Measurements from ENCODE around the gene GSTP1. TPM values are rescaled to one million over a fixed set of nuclear protein-coding genes. Genes with fewer than 3 reads are reported as not detected.
"Not testable (repeated sequence)": the region's sequence is repeated elsewhere in the genome, so short reads cannot be mapped to it uniquely, and the experiment has no call there.

Gene GSTP1
- total RNA-seq, 1 experiment from 2014 or later = 570 TPM

DNA sequence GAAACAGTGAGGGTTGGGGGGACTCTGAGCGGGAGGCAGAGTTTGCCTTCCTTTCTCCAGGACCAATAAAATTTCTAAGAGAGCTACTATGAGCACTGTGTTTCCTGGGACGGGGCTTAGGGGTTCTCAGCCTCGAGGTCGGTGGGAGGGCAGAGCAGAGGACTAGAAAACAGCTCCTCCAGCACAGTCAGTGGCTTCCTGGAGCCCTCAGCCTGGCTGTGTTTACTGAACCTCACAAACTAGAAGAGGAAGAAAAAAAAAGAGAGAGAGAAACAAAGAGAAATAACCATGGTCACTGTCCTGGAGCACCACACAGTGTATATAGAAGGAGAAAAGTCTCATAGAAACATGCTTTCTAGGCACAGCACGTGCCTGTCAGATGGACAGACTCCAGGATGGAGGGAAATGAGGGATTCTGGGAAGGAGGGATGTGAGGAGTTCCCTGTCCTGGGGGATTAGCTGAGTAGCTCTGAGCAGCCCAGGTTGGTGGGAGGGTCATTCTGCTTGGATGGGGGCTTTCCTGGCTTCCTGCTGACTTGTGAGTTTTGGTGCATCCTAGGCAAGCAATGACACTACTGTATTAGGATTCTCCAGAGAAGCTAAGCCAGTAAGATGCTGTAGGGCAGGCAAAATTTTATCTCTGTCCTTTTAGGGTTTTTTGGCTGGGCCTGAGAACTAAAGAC is 3.1 kb downstream of the GSTP1 start:
- Histone ChIP-seq H3K9me3 (ENCODE audit: control insufficient read depth, insufficient read depth, low read depth, low read length) (no peaks in the 10 kb centered on the region), H3K4me3 (ENCODE audit: low read depth in 2 of 2, low read length in 2 of 2) (no peak overlapping the region), H3K36me3 (ENCODE audit: control insufficient read depth, insufficient read depth, low read length) (no peaks in the 10 kb centered on the region), H3K27me3 (ENCODE audit: control insufficient read depth, insufficient read depth, low read length) (no peaks in the 10 kb centered on the region), H3K4me1 (ENCODE audit: control insufficient read depth, insufficient read depth, low read length) (peaks cover 21% of the 10 kb centered on the region), H3K27ac (ENCODE audit: low read length) (no peak overlapping the region)
- intact Hi-C loops (cut with micrococcal nuclease; ENCODE audit: unreplicated experiment) (no loop called here), in situ Hi-C loops (cut with HindIII; ENCODE audit: low pct_unique_long_range_greater_than_20kb, low sequenced_read_pairs) (no loop called here)
- TF ChIP-seq TCF7L2 (IDR thresholded peaks at IDR 0.05; ENCODE audit: low read depth, low read length) (no peak), SIN3A (IDR thresholded peaks at IDR 0.05; ENCODE audit: borderline replicate concordance, insufficient read depth, low read depth, low read length) (no peak), POLR2AphosphoS5 (IDR thresholded peaks at IDR 0.05; ENCODE audit: low read depth, low read length) (no peak)
- TF ChIP-seq, protein P1, sequence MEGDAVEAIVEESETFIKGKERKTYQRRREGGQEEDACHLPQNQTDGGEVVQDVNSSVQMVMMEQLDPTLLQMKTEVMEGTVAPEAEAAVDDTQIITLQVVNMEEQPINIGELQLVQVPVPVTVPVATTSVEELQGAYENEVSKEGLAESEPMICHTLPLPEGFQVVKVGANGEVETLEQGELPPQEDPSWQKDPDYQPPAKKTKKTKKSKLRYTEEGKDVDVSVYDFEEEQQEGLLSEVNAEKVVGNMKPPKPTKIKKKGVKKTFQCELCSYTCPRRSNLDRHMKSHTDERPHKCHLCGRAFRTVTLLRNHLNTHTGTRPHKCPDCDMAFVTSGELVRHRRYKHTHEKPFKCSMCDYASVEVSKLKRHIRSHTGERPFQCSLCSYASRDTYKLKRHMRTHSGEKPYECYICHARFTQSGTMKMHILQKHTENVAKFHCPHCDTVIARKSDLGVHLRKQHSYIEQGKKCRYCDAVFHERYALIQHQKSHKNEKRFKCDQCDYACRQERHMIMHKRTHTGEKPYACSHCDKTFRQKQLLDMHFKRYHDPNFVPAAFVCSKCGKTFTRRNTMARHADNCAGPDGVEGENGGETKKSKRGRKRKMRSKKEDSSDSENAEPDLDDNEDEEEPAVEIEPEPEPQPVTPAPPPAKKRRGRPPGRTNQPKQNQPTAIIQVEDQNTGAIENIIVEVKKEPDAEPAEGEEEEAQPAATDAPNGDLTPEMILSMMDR (IDR thresholded peaks at IDR 0.05) = no peak
- TF ChIP-seq, protein P2, sequence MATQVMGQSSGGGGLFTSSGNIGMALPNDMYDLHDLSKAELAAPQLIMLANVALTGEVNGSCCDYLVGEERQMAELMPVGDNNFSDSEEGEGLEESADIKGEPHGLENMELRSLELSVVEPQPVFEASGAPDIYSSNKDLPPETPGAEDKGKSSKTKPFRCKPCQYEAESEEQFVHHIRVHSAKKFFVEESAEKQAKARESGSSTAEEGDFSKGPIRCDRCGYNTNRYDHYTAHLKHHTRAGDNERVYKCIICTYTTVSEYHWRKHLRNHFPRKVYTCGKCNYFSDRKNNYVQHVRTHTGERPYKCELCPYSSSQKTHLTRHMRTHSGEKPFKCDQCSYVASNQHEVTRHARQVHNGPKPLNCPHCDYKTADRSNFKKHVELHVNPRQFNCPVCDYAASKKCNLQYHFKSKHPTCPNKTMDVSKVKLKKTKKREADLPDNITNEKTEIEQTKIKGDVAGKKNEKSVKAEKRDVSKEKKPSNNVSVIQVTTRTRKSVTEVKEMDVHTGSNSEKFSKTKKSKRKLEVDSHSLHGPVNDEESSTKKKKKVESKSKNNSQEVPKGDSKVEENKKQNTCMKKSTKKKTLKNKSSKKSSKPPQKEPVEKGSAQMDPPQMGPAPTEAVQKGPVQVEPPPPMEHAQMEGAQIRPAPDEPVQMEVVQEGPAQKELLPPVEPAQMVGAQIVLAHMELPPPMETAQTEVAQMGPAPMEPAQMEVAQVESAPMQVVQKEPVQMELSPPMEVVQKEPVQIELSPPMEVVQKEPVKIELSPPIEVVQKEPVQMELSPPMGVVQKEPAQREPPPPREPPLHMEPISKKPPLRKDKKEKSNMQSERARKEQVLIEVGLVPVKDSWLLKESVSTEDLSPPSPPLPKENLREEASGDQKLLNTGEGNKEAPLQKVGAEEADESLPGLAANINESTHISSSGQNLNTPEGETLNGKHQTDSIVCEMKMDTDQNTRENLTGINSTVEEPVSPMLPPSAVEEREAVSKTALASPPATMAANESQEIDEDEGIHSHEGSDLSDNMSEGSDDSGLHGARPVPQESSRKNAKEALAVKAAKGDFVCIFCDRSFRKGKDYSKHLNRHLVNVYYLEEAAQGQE (IDR thresholded peaks at IDR 0.05; ENCODE audit: insufficient read depth in 1 of 2, low read depth in 2 of 2, low read length in 1 of 2) = no peak
- ATAC-seq (no peak), DNase-seq (ENCODE audit: low read depth, low spot score) (no peak)
- no TSS peak for BruUV-seq (replicated peaks)
- ChIA-PET CTCF (no interaction called here), POLR2A (no interaction called here)

GRCh38 chr11:67588136-67588503 is 4.5 kb downstream of the GSTP1 start:
- Histone ChIP-seq H3K4me3 (ENCODE audit: low read depth in 2 of 2, low read length in 2 of 2) (no peak overlapping the region), H3K9me3 (ENCODE audit: control insufficient read depth, insufficient read depth, low read depth, low read length) (no peaks in the 10 kb centered on the region), H3K36me3 (ENCODE audit: control insufficient read depth, insufficient read depth, low read length) (no peaks in the 10 kb centered on the region), H3K27ac (ENCODE audit: low read length) (no peak overlapping the region), H3K27me3 (ENCODE audit: control insufficient read depth, insufficient read depth, low read length) (no peaks in the 10 kb centered on the region), H3K4me1 (ENCODE audit: control insufficient read depth, insufficient read depth, low read length) (peaks cover 10% of the 10 kb centered on the region)
- POLR2A ChIA-PET = no interaction called here
- DNase-seq (ENCODE audit: low read depth, low spot score) (no peak), ATAC-seq (no peak)
- BruUV-seq (replicated peaks) = no TSS peak
- intact Hi-C loops (cut with micrococcal nuclease; ENCODE audit: unreplicated experiment) = no loop called here
- TF ChIP-seq POLR2AphosphoS5 (IDR thresholded peaks at IDR 0.05; ENCODE audit: low read depth, low read length) = no peak
- no peak for TF ChIP-seq TCF7L2 (IDR thresholded peaks at IDR 0.05; ENCODE audit: low read depth, low read length)
- in situ Hi-C loops (cut with HindIII; ENCODE audit: low pct_unique_long_range_greater_than_20kb, low sequenced_read_pairs) = no loop called here
- CTCF ChIA-PET = no interaction called here

DNA sequence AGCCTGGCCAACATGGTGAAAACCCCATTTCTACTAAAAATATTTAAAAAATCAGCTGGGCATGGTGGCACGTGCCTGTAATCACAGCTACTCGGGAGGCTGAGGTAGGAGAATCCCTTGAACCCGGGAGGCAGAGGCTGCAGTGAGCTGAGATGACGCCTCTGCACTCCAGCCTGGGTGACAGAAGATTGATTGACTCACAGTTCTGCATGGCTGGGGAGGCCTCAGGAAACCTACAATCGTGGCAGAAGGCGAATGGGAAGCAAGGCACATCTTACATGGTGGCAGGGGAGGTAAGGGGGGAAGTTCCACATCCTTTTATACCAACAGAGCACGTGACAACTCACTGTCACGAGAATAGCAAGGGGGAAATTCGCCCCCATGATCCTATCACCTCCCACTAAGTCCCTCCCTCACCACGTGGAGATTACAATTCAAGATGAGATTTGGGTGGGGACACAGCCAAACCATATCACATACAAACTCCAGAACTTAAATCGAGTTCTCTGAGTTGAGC is 5.3 kb downstream of the GSTP1 start:
- H3K4me1 ChIP-seq (ENCODE audit: control insufficient read depth, insufficient read depth, low read length); DNase-seq (ENCODE audit: low read depth, low spot score); H3K27me3 ChIP-seq (ENCODE audit: control insufficient read depth, insufficient read depth, low read length); in situ Hi-C loops (cut with HindIII; ENCODE audit: low pct_unique_long_range_greater_than_20kb, low sequenced_read_pairs); H3K9me3 ChIP-seq (ENCODE audit: control insufficient read depth, insufficient read depth, low read depth, low read length); H3K4me3 ChIP-seq (ENCODE audit: low read depth in 2 of 2, low read length in 2 of 2); ATAC-seq; intact Hi-C loops (cut with micrococcal nuclease; ENCODE audit: unreplicated experiment); H3K36me3 ChIP-seq (ENCODE audit: control insufficient read depth, insufficient read depth, low read length); BruUV-seq (replicated peaks); H3K27ac ChIP-seq (ENCODE audit: low read length): not testable (repeated sequence)
- ChIA-PET POLR2A (interaction anchor here (0.5 kb wide), 1 partner anchor 357 kb away, joined by 3 read pairs; no protein-coding TSS in a partner anchor), CTCF (interaction anchor here (0.7 kb wide), 1 partner anchor 673 kb away, joined by 4 read pairs; no protein-coding TSS in a partner anchor)
